Measurements from ENCODE around the gene ANO2. TPM values are rescaled to one million over a fixed set of nuclear protein-coding genes. Genes with fewer than 3 reads are reported as not detected.
"Not testable (repeated sequence)": the region's sequence is repeated elsewhere in the genome, so short reads cannot be mapped to it uniquely, and the experiment has no call there.

Gene ANO2
- total RNA-seq, 4 donors from 2014 or later: 0.59 to 51.7 (median 15.1) TPM

DNA sequence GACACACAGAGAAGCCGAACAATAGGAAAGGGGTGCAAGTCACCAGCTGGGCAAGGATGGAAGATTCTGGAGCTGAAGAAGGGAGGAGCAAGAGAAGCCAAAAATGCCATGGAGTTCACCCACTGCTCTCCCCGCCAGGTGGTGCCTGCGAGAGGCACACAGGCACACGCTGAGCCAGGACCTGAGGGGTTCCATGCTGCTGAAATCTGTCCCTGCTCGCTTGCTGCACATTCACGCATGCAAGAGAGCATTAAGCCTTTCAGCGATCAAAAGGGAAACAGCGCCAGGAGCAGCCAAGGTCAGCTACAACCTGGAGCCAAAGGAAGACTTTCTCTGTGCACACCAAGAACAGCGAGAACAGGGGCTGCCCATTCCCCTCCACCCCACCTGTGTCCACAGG is 104.1 kb downstream of the ANO2 start:
- intact Hi-C loops (cut with DNase I; ENCODE audit: low total_unique reads): no loop called here

DNA sequence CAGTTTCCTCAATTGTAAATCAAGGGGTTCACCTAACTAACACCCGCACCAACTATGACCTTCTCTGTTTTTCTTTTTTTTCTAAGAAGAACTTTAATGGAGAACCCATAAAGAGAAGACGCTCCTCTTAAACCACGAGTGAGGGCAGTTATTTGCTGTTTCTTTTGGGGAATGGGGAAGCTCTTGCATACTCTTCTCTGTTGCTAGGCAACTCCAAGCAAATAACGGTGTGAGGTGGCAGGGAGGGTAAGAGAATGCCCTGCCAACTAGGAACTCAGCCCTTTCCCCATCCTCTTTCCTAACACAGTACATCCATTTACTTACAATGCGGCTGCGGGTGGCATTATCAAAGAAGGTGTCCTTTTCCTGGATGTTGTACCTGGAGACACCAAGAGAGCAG is 114.9 kb downstream of the ANO2 start:
- no peak for DNase-seq
- Histone ChIP-seq H3K4me1 (no peaks in the 10 kb centered on the region), H3K9me3 (no peaks in the 10 kb centered on the region), H3K27ac (no peak overlapping the region), H3K4me3 (no peak overlapping the region), H3K27me3 (no peaks in the 10 kb centered on the region), H3K36me3 (no peaks in the 10 kb centered on the region)
- intact Hi-C loops (cut with DNase I; ENCODE audit: low total_unique reads): no loop called here
- TF ChIP-seq POLR2A (IDR thresholded peaks at IDR 0.05) (no peak), CTCF (IDR thresholded peaks at IDR 0.05) (no peak)

More for the DNA sequence above, 104.1 kb downstream of the ANO2 start:
- Histone ChIP-seq H3K27me3 (no peaks in the 10 kb centered on the region), H3K4me3 (no peak overlapping the region), H3K4me1 (no peaks in the 10 kb centered on the region), H3K9me3 (no peaks in the 10 kb centered on the region), H3K36me3 (no peaks in the 10 kb centered on the region), H3K27ac (no peak overlapping the region)
- TF ChIP-seq POLR2A (IDR thresholded peaks at IDR 0.05) (no peak), CTCF (IDR thresholded peaks at IDR 0.05) (no peak)
- no peak for DNase-seq

DNA sequence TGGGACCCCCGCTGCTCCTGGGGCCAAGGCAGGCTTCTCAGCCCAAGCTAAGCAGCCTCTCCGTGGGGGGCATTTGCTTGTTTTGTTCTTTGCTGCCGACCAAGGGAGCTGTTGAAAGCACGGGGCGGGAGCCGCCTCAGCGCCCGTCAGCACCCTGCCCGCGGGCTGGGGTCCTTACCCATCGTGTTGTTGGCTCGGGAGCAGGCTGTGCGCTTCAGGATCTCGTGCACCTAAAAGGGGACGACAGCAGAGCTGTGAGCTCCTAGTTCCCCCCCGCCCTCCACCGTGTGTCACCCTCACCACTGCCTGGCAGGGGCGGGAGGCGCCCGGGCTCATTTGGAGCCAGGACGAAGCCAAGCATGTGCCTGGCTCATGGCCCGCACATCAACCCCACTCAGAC is 117.5 kb downstream of the ANO2 start:
- intact Hi-C loops (cut with DNase I; ENCODE audit: low total_unique reads): no loop called here

GRCh38 chr12:5825761-5826160 is 119.3 kb downstream of the ANO2 start:
- H3K4me1 ChIP-seq: not testable (repeated sequence)

More for the DNA sequence above, 117.5 kb downstream of the ANO2 start:
- Histone ChIP-seq H3K27me3 (no peaks in the 10 kb centered on the region), H3K9me3 (no peaks in the 10 kb centered on the region), H3K36me3 (no peaks in the 10 kb centered on the region), H3K27ac (no peak overlapping the region), H3K4me1 (no peaks in the 10 kb centered on the region), H3K4me3 (no peak overlapping the region)
- no peak for DNase-seq
- no peak for TF ChIP-seq POLR2A (IDR thresholded peaks at IDR 0.05)
- TF ChIP-seq CTCF (IDR thresholded peaks at IDR 0.05): no peak

GRCh38 chr12:5818877-5819276 is 126.2 kb downstream of the ANO2 start:
- H3K36me3 ChIP-seq; intact Hi-C loops (cut with DNase I; ENCODE audit: low total_unique reads); H3K4me1 ChIP-seq; DNase-seq; H3K4me3 ChIP-seq; H3K27ac ChIP-seq; H3K9me3 ChIP-seq; H3K27me3 ChIP-seq: not testable (repeated sequence)

More at GRCh38 chr12:5825761-5826160, 119.3 kb downstream of the ANO2 start:
- intact Hi-C loops (cut with DNase I; ENCODE audit: low total_unique reads); H3K27me3 ChIP-seq; H3K27ac ChIP-seq; DNase-seq; H3K4me3 ChIP-seq; H3K9me3 ChIP-seq; H3K36me3 ChIP-seq: not testable (repeated sequence)

DNA sequence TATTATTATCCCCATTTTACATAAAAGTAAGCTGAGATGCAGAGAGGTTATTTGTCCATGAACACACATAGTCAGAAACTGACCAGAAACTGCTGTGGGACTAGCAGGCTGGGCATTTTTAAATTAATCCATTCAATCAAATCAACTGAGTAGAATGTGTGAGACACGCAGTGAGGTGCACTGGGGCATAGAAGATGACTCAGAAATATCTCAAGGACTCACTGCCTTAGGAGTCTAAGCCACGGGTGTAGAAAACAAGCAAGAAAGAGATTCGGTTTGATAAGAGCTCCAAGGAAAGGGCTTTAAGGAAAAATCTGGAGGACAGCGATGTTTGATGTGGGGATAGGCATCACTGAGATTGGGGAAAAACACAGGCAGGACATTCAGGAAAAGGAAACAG is 127.8 kb downstream of the ANO2 start:
- Histone ChIP-seq H3K36me3 (no peaks in the 10 kb centered on the region), H3K27me3 (no peaks in the 10 kb centered on the region), H3K4me1 (no peaks in the 10 kb centered on the region), H3K27ac (no peak overlapping the region), H3K4me3 (no peak overlapping the region), H3K9me3 (no peaks in the 10 kb centered on the region)
- no peak for DNase-seq
- no peak for TF ChIP-seq CTCF (IDR thresholded peaks at IDR 0.05)
- no peak for TF ChIP-seq POLR2A (IDR thresholded peaks at IDR 0.05)
- intact Hi-C loops (cut with DNase I; ENCODE audit: low total_unique reads): no loop called here

Data from uterus (tissue), 4 donors.